HepG2 (cell line): Measurements from ENCODE around the gene COL5A1. TPM values are rescaled to one million over a fixed set of nuclear protein-coding genes. Genes with fewer than 3 reads are reported as not detected.

Experiments
- ATAC-seq: fragments of 200-7000 bp; cut with Tn5 transposase; 3 replicates; pipeline ENCODE4 v1.9.1; 2020; ENCODE audit warnings: mild to moderate bottlenecking, moderate library complexity
- BruUV-seq: library from RNA; stranded (reverse); fragments of 400-500 nt; replicated peaks from 2 replicates; lab custom pipeline; 2021; lab: Mats Ljungman, UMichigan
- CTCF ChIA-PET: fragments of 300-600 bp; formaldehyde crosslinking; extraction: SDS; loops from one replicate; lab custom pipeline; 2021; ENCODE audit warnings: low total read pairs, inconsistent platforms, low intra/inter-chr PET ratio; lab: Yijun Ruan, JAX
- POLR2A ChIA-PET: fragments of 350-600 bp; sonication (Branson Sonifier 250); formaldehyde crosslinking; loops from one replicate; lab custom pipeline; 2020; ENCODE audit warnings: antibody characterized with exemption, inconsistent platforms; lab: Yijun Ruan, JAX
- DNase-seq: peaks from one replicate; pipeline ENCODE4 v3.0.0-alpha.2; 2015; ENCODE audit warnings: low spot score
- FAIRE-seq: peaks from 3 replicates; lab custom pipeline; 2011; peaks lifted over from hg19 to GRCh38; lab: Jason Lieb, UNC
- H2AFZ ChIP-seq: one replicate; pipeline ENCODE4 v1.6.1; 2011; ENCODE audit warnings: low read length, inconsistent platforms
- H3K27ac ChIP-seq: fragments of 300-600 bp; 3 replicates; pipeline ENCODE4 v1.8.0; 2011; ENCODE audit warnings: mixed run types, mild to moderate bottlenecking, mixed read lengths, low read length, inconsistent platforms; ENCODE audit not compliant: insufficient read depth; ENCODE audit errors: extremely low read length
- H3K27me3 ChIP-seq, 2 experiments: fragments of 200-600 bp in 1 of 2; 2 replicates in 1 of 2; 3 replicates in 1 of 2; pipeline versions ENCODE4 v1.6.0 to v1.8.0; 2011; ENCODE audit warnings: low read length in 2 of 2, mild to moderate bottlenecking in 2 of 2, moderate library complexity in 2 of 2, inconsistent platforms in 1 of 2; ENCODE audit not compliant: insufficient read depth in 2 of 2, control insufficient read depth in 1 of 2
- H3K36me3 ChIP-seq, 2 experiments: fragments of 200-600 bp in 1 of 2; replicated peaks in 1 of 2; 2 replicates in 1 of 2; 3 replicates in 1 of 2; pipeline versions ENCODE4 v1.5.1 to v1.8.0; 2011; ENCODE audit warnings: low read length in 2 of 2, inconsistent platforms in 1 of 2; ENCODE audit not compliant: insufficient read depth in 2 of 2, control insufficient read depth in 1 of 2
- H3K4me1 ChIP-seq: 2 replicates; pipeline ENCODE4 v1.5.1; 2012; ENCODE audit warnings: low read length, inconsistent platforms; ENCODE audit not compliant: insufficient read depth
- H3K4me2 ChIP-seq: 2 replicates; pipeline ENCODE4 v1.6.0; 2011; ENCODE audit warnings: low read depth, low read length, inconsistent platforms
- H3K4me3 ChIP-seq, 3 experiments: fragments of 200-600 bp in 1 of 3; sonication (generic), shearing (Covaris generic) in 1 of 3; replicated peaks in 1 of 3; 2 replicates each; pipeline ENCODE4 v1.5.1; 2011 to 2016; ENCODE audit warnings: low read length in 3 of 3, inconsistent platforms in 2 of 3, low read depth in 2 of 3, mild to moderate bottlenecking in 2 of 3, control low read depth in 1 of 3, mixed read lengths in 1 of 3; ENCODE audit not compliant: insufficient read depth in 1 of 3
- H3K79me2 ChIP-seq: one replicate; pipeline ENCODE4 v1.6.1; 2011; ENCODE audit warnings: low read length, inconsistent platforms; ENCODE audit not compliant: insufficient read depth
- H3K9ac ChIP-seq: 2 replicates; pipeline ENCODE4 v1.6.0; 2011; ENCODE audit warnings: mild to moderate bottlenecking, low read depth, low read length, inconsistent platforms; ENCODE audit not compliant: insufficient read depth
- H3K9me3 ChIP-seq: 2 replicates; pipeline ENCODE4 v1.5.1; 2012; ENCODE audit warnings: mild to moderate bottlenecking, low read length
- H4K20me1 ChIP-seq: 2 replicates; pipeline ENCODE4 v1.6.0; 2011; ENCODE audit warnings: inconsistent platforms, mild to moderate bottlenecking, low read length, moderate library complexity; ENCODE audit not compliant: insufficient read depth
- CBX2 ChIP-seq, 2 experiments: fragments of 200-600 bp in 1 of 2; sonication (generic); formaldehyde crosslinking in 1 of 2; IDR thresholded peaks; 2 replicates each; pipeline versions ENCODE4 v1.7.0 to v1.8.1; 2018 to 2022; ENCODE audit warnings: low read depth in 2 of 2, low read length in 1 of 2, mild to moderate bottlenecking in 1 of 2, missing genetic modification reagents in 1 of 2
- CENPX ChIP-seq: sonication (generic); formaldehyde crosslinking; IDR thresholded peaks from 2 replicates; pipeline ENCODE4 v1.9.0; 2021; ENCODE audit warnings: mild to moderate bottlenecking, missing genetic modification reagents, moderate library complexity
- HCFC1 ChIP-seq: fragments of 150-350 bp; IDR thresholded peaks from 2 replicates; pipeline ENCODE4 v1.6.1; 2014; ENCODE audit warnings: low read depth, low read length
- HOXA9 ChIP-seq: sonication (generic); formaldehyde crosslinking; IDR thresholded peaks from 2 replicates; pipeline ENCODE4 v1.8.1; 2022; ENCODE audit warnings: missing genetic modification reagents, mild to moderate bottlenecking, moderate library complexity, borderline replicate concordance
- PHF20 ChIP-seq: sonication (generic); formaldehyde crosslinking; IDR thresholded peaks from 2 replicates; pipeline ENCODE4 v1.5.0; 2020; ENCODE audit warnings: mild to moderate bottlenecking, missing genetic modification reagents
- PRDM10 ChIP-seq: sonication (generic); formaldehyde crosslinking; IDR thresholded peaks from 2 replicates; pipeline ENCODE4 v1.4.0; 2020; ENCODE audit warnings: low read depth, missing genetic modification reagents
- SP1 ChIP-seq, 2 experiments: fragments of 450-650 bp in 1 of 2; sonication (generic) in 1 of 2; formaldehyde crosslinking in 1 of 2; IDR thresholded peaks; 2 replicates each; pipeline versions ENCODE4 v1.4.0 to v1.6.1; 2016 to 2020; ENCODE audit warnings: missing genetic modification reagents in 1 of 2
- SUZ12 ChIP-seq: fragments of 150-350 bp; IDR thresholded peaks from 2 replicates; pipeline ENCODE4 v1.6.1; 2014; ENCODE audit warnings: low read depth, low read length
- ZBTB20 ChIP-seq: sonication (generic); formaldehyde crosslinking; IDR thresholded peaks from 2 replicates; pipeline ENCODE4 v1.8.1; 2023; ENCODE audit warnings: missing genetic modification reagents, low read depth, mild to moderate bottlenecking, borderline replicate concordance
- ZNF781 ChIP-seq: sonication (generic); formaldehyde crosslinking; IDR thresholded peaks from 2 replicates; pipeline ENCODE4 v1.5.1; 2020; ENCODE audit warnings: borderline replicate concordance, mild to moderate bottlenecking, missing genetic modification reagents; ENCODE audit errors: not compliant biosample characterization
- WGBS: methylation state at CpG from one replicate; pipeline ENCODE4 v1.1.6; 2017; ENCODE audit warnings: low lambda C conversion rate; 5-methylcytosine and 5-hydroxymethylcytosine counted together
- in situ Hi-C: cut with HindIII; loops from 2 replicates; pipeline ENCODE4 v1.10.0; 2017; ENCODE audit warnings: low pct_unique_long_range_greater_than_20kb; ENCODE audit not compliant: extremely low pct_ligation_motif_present
- intact Hi-C: fragments of 100-400 bp; cut with micrococcal nuclease; formaldehyde crosslinking; loops from one replicate; pipeline ENCODE4 v1.10.0; 2022; ENCODE audit not compliant: unreplicated experiment
- polyA plus RNA-seq, 8 experiments: library from polyadenylated mRNA; depleted of rRNA in 3 of 8; stranded (reverse) in 7 of 8; unstranded in 1 of 8; fragments of >200 nt; fragmentation: Illumina TruSeq in 4 of 8; extraction: Trizol in 4 of 8; gene quantifications; 2 replicates each; pipeline versions ENCODE4 v1.2.1 to v1.2.3, GENCODE V29; 2011 to 2016; ENCODE audit warnings: low read depth in 4 of 8, missing spikeins in 1 of 8, mixed read lengths in 1 of 8; ENCODE audit not compliant: insufficient read depth in 1 of 8
- total RNA-seq, 5 experiments: library from RNA; depleted of rRNA; stranded (reverse); fragments of >200 nt; fragmentation: Illumina TruSeq; extraction: Trizol; gene quantifications; 2 replicates each; pipeline ENCODE4 v1.2.3, GENCODE V29; 2016; ENCODE audit warnings: low read depth in 1 of 5
- TF ChIP-seq, protein P1 (sequence below): sonication (generic); formaldehyde crosslinking; IDR thresholded peaks from 2 replicates; pipeline ENCODE4 v1.4.0; 2020; ENCODE audit warnings: missing genetic modification reagents

The COL5A1 gene
- total and polyA plus RNA-seq, 2 of the 13 experiments (the other 11 are each of a cell fraction or from before 2014, with no cell fraction given): not detected

GRCh38 chr9:134733480-134734232 is 92.1 kb downstream of the COL5A1 start:
- FAIRE-seq: no peak
- no peak for ATAC-seq
- WGBS: 54% methylated on average over 5 of the region's 16 CpGs
- TF ChIP-seq CENPX (CRISPR knock-in tag): no peak
- no peak for TF ChIP-seq CBX2 (IDR thresholded peaks at IDR 0.05; ENCODE audit: low read depth, low read length)
- TF ChIP-seq CBX2 (CRISPR knock-in tag; IDR thresholded peaks at IDR 0.05; ENCODE audit: low read depth): no peak
- TF ChIP-seq ZNF781: no peak
- TF ChIP-seq ZBTB20 (CRISPR knock-in tag): no peak
- no peak for TF ChIP-seq HCFC1
- TF ChIP-seq SUZ12: no peak
- no peak for TF ChIP-seq PRDM10 (CRISPR knock-in tag)
- TF ChIP-seq, protein P1, sequence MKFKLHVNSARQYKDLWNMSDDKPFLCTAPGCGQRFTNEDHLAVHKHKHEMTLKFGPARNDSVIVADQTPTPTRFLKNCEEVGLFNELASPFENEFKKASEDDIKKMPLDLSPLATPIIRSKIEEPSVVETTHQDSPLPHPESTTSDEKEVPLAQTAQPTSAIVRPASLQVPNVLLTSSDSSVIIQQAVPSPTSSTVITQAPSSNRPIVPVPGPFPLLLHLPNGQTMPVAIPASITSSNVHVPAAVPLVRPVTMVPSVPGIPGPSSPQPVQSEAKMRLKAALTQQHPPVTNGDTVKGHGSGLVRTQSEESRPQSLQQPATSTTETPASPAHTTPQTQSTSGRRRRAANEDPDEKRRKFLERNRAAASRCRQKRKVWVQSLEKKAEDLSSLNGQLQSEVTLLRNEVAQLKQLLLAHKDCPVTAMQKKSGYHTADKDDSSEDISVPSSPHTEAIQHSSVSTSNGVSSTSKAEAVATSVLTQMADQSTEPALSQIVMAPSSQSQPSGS (CRISPR knock-in tag): no peak
- TF ChIP-seq HOXA9: no peak
- TF ChIP-seq SP1 (IDR thresholded peaks at IDR 0.05): no peak
- TF ChIP-seq SP1 (CRISPR knock-in tag; IDR thresholded peaks at IDR 0.05): no peak
- TF ChIP-seq PHF20 (CRISPR knock-in tag): no peak
- peaks cover 4 to 12% of the 10 kb centered on the region in 2 experiments; a peak in 3 of 5 replicates for H3K27me3 ChIP-seq
- intact Hi-C loops: no loop called here
- DNase-seq: no peak
- H3K4me3 ChIP-seq: no peak overlapping the region
- H2AFZ ChIP-seq: no peak overlapping the region
- no peak overlapping the region for H3K27ac ChIP-seq
- ChIA-PET POLR2A (no interaction called here), CTCF (no interaction called here)
- in situ Hi-C loops: loop anchor here (10.0 kb wide), 1 partner anchor 279 kb away; no protein-coding TSS in a partner anchor
- H3K4me2 ChIP-seq: no peak overlapping the region
- H3K9ac ChIP-seq: no peak overlapping the region
- H4K20me1 ChIP-seq: no peaks in the 10 kb centered on the region
- BruUV-seq: no TSS peak
- H3K9me3 ChIP-seq: no peaks in the 10 kb centered on the region
- H3K4me1 ChIP-seq: 0 out of 2 replicates have a peak, but pooled peaks cover 7% of the 10 kb centered on the region
- no peaks in the 10 kb centered on the region for H3K36me3 ChIP-seq
- H3K79me2 ChIP-seq: no peaks in the 10 kb centered on the region
